Fibroblast of skin of right biceps (primary cell): ENCODE results near the gene KRT222.

Experiments used
- DNase-seq: peaks from one replicate; pipeline ENCODE4 v3.0.0-alpha.2; 2013

Gene KRT222

DNA sequence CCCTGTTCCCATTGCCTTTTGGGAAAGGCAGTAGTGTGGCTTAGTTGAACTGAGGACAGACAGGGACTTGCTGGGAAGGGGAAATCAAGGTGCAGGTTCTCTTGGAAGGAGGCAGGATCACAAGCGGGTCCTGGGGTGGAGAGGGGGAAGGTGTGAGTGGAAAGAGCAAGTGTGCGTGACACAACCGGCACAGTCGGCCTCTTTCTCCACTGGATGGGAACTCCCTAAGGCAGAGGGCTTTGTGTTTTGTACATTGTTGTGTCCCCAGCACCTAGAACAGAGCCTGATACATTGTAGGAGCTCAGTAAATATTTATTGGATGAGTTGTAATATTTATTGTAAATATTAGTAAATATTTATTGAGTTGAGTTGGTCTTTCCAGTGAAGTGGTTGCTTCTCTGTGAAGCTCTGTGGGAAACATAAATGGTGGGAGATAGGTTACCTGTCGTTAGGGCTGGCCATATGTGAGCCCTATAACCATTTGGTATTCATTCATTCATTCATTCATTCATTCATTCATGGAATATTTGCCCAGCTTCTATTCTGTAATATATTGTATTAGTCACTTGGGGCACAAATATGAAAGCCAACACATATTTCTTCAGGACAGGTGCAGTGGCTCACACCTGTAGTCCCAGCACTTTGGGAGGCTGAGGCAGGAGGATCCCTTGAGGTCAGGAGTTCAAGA is 51.4 kb downstream of the KRT222 start:
- DNase-seq = no peak

DNA sequence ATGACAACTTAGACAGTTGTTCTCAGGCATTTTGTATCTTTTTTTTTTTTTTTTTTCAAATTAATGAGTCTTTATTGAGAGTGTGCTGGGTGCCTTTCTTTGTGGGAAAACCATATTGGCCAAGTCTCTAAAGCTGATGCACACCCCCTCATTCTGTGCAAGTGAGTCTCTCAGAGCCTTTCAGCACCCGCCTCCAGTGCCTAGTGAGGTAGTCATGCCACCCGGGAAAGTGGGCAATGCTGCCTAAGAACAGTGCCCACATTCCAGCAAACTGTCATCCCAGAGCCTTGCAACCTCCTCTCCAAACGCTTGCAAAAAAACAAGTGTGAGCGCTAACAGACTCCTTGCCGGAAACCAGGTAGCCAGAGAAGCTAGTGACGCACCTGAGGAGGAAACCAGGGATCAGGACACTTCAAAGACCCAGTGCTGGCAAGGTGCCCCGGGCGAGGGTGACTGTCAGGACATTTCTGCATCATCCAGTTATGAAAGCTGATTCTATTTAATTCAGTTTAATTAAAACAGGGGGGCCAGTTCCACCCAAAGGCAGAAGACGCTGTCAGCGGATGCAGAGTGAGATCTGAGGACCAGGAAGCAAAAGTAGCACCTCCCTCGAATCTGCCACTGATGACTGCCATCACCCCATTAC is 52.3 kb downstream of the KRT222 start:
- no peak for DNase-seq

DNA sequence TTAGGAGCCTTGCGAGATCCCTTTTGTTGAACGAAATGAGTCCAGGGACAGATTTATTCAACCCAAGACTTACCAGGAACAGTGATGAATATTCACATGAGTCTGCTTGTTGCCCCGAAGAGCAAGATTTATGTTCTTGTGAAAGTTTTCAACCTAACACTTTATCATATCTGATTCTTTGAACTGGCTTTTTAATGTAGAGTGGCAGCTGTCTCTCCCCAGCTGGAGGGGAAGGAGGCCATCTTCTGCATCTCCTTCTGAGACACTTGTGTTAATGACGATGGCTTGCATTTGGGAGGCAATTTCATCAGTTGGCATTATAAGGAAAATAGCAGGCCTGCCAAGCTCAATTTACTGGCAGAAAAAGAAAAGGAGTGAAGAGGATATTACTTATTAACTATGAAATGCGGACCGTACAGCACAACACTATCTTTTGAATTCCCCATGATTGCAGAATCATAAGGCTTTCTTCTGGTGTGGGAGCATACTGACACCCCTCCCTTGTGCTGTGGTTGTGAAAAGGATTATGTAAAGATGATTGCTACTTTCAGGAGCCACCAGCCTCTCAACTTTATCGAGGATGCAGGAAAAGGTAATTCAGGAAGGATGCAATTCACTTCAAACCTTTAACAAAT is 53.0 kb downstream of the KRT222 start:
- no peak for DNase-seq

DNA sequence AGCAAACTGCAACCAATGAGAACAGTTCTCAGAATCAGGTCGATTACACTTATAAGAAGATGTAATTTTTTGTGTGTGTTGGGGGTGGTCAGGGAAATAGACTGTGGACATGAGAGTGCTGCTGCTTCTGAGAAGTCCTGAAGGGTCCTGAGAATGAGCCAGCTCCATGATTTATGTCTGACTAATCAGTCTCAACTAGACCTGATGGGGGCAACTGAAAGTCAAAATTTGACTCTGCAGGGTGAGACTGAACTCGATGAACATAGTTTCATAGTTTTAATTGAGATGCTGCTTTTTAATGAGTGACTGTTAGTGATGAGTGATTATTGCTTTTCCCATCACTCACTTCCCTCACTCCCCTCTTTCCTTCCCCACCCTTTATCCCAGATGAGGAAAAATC is 54.6 kb downstream of the KRT222 start:
- DNase-seq = no peak

DNA sequence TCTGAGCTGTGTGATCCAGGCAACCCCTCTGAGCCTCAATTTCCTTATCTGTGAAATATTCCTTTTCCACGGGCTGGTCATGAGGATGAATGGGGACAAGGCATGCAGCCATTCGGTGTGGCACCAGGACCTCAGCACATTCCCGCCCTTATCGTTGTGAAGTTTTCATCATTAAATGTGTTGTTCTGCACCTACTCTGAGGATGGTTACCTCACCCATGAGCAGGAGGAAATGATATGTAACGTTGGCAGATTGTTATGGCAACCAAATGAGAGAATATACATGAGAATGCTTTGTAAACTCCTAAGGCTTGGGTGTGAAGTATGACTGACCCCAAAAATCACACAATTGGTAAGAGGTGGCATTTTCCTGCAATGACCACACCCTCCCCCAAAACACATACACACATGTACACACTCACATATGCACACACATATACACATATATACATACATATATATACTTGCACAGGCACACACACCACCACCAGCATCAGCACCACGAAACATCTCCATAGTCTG is 56.9 kb downstream of the KRT222 start:
- no peak for DNase-seq

DNA sequence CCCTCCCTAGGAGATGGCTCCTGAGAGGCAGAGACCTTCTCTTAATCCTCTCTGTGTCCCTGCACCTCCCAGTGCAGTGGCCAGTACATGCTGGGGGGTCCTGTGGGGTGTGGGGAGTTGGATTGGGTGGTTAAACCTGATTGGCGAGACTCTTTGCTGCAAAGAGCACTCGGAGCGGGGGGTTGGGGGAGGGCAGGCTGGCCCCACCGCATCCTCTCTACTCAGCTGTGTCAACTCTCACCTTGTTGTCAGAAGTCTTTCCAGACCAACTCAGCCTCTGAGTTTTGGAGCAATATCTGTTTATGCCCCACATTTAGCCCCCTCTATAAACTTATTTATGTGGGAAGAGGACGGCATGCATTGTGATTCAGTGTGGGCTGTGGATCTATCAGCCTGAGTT is 57.3 kb downstream of the KRT222 start:
- DNase-seq = no peak

DNA sequence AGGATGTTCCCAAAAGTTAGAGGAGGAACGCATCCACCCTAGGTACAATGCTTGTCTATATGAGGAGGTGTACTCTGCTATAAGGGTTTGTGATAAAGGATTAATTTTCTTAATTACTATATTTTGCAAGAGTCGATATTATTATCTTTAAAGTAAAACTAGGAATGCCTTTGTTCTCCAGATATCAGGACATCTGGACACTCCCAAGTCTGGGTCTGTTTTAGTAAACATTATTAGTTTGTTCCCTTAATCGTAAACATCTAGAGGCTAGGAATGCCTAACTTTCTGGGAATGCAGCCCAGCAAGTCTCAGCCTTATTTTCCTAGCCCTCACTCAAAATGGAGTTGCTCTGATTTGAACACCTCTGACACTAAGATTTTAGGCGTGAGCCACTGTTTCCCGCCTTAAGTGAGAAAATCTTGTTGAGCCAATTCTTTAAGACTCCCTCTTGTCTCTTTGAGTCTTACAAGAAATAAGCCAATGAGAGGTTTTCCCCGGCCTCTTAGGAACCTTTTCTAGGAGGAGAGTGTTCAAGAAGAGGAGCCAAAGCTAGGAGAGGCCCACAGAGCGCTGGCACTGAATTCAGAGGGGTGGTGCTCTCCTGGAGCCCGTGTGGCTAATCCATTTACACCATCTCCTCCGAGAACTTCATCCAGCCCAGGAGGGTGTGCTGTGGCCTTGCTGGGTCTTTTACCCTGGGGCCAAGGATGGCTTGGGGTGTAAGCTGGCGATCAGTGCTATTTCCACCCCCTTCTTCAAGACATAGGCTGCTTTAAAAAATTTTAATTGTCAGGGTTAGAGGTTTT is 58.2 kb downstream of the KRT222 start:
- DNase-seq = no peak

DNA sequence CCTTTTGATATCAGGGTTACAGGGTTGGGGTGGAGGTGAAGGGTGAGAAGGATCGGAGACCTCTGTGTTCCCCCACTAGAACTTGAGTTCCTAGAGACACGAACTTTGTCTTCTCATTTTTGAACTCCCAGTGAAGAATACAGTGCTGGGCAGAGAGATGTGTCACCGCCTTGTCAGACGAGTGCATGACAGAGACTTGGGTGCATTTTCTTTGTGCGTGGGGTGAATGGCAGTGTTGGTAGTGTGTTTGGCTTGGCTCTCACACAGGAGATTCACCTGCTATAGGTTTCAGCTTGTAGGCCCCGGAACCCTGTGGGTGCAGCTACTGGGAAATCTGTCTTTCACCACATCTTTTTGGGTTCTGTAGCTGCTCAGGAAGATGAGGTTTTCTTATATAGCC is 59.7 kb downstream of the KRT222 start:
- no peak for DNase-seq
